HG03575 (cell line): Measurements from ENCODE around the gene RAP1GAP.
"Not testable (repeated sequence)": the region's sequence is repeated elsewhere in the genome, so short reads cannot be mapped to it uniquely, and the experiment has no call there.

ENCODE experiments used
- ATAC-seq: cut with Tn5 transposase; IDR thresholded peaks from one replicate; pipeline ENCODE4 v1.9.1; 2021; ENCODE audit not compliant: unreplicated experiment, insufficient number of reproducible peaks, low FRiP score; ENCODE audit errors: extremely low read depth

Gene RAP1GAP

DNA sequence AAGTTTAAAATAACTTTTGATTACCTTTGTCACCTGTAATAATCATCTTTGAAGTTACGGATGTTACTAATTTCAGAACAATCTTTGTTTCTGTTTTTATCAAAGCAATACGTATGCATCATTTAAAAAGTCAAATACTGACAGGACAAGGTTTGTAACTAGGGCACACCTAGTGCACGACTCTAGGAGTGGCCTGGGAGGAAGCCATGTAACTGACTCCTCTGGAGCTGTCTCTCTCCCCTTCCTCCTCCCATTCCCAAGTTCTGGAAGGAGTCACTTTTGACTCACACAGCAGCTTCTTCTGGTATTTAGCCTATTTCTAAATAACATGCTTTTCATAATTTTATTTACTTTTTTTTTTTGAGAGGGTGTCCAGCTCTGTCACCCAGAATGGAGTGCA, 11.8 kb upstream of the RAP1GAP start:
- ATAC-seq, result no peak

DNA sequence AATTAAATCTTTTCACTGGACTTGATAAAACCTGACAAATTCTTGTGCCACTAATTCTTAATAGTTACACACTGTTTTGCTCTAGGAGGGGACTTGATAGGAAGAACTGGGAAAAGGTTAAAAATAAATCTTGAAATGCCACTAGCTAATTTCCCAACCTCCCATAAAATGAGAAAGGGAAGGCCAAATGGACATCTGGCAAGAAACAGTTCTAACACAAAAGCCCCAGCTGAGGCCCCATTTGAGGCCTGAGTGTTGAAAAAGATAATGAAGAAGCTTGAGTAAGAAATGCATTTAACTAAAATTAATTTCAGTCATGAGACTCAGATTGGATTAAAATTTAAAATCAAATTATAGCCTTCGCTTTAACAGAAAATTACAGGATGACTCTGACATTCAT, 11.2 kb upstream of the RAP1GAP start:
- no peak for ATAC-seq

DNA sequence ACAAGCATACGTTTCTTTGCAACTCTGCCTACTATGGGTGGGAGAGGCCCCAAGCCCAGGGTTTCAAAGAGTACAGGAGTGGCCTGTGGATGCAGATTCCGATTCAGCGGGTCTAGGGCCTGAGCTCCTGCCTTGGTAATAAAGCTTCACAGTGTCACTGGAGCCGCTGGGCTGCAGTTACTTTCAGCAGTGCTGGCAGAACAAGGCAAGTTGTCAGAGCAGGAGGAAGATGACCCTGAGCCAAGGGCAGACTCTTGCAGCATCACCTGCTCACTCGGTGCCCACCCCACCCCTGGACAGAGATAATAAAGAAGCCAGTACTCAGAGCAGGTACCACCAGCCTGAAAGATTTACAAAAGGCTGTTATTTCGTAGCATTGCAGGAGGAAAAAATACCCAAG, 8.0 kb upstream of the RAP1GAP start:
- ATAC-seq, result no peak

DNA sequence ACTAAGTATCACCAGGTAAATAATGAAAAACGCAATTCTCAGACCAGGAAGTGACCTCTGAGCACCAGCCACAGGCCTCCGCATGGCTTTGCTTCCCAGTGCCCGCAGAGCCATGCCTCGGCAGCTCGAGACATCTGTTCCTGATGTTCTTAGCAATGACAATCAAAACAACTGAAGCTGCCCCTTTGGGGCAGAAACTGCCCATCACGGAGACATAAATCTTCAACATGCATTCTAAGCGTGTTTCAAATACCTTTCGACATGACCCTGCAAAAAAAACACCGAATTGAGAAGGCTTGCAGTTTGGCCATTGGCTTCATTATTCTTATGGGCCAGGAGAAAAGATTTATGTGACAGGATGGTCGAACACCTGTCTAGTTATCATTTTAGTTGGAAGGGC, 5.8 kb upstream of the RAP1GAP start:
- ATAC-seq, result no peak

DNA sequence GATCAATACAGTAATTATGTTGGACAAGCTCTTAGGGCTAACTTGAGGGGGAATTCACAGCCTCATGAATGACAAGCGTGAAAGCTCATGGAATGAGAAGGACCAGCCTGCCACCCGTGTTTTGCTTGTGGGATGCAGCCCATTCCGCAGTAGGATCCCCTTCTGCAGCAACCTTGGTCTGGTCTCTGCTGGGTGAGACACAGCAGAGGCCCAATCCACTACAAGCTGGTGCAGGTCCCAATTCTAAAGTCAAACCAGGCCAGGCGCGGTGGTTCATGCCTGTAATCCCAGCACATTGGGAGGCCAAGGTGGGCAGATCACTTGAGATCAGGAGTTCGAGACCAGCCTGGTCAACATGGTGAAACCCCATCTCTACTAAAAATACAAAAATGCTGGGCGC, 4.7 kb upstream of the RAP1GAP start:
- ATAC-seq, result not testable (repeated sequence)

DNA sequence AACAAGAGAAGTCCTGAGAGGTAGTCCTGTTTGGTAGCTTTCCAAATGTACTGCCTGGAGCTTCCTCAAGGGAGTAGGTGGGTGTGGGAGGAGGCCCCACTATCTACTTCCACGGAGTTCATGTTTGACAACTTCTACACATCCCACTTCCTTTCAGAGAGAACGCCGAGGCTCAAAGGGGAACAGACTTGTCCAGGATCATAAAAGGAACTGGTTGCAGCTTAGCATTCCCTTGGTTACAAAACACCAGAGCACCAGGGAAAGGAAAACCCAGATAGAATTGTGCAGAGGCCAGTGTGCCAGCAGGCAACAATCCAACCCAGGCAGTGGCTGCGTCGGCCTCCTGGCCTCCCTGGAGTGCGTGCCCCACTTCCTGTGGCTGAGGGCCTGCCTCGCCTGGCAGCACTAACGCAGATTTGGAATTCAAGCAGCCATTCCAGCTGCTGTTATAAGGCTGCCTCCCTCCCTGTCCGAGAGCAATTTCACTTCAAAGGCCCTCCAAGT, 4.2 kb upstream of the RAP1GAP start:
- ATAC-seq, result no peak

DNA sequence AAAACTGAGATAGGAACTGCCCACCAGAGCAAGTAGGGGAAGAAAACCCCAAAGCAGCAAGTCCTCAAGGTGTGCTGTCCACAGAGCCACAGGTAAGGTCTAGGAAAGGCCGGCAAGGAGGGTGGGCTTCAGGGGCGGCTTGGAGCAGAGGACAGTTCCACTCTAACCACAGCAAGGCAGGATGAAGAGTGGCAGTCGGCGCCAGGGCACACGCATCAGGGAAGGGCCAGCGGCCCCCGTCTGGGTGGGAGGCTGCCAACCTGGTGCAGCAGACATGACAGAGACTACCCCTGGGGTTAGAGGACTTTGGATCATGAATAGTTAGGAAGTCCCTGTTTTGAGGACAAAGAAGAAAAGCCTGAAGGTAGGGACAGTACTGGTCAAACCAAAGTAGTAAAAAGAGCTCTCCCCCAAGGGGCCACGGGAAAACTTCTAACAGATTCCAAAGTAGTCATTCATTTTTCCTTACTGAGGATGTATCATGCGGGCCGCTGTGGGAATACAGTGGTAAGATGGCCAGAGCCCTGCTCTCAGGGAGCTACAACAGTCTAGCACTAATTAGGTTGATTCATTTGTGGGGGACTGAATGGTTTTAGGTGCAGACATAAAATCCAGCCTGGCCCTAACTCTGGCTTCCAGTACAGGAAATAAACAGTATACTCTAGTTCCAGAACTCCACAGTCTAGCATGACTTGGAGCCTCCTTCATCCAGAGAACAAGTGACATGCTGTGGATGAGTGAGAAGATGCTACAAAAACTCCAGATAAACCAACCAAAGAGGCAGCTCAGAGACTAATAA, 3.5 kb upstream of the RAP1GAP start:
- no peak for ATAC-seq

DNA sequence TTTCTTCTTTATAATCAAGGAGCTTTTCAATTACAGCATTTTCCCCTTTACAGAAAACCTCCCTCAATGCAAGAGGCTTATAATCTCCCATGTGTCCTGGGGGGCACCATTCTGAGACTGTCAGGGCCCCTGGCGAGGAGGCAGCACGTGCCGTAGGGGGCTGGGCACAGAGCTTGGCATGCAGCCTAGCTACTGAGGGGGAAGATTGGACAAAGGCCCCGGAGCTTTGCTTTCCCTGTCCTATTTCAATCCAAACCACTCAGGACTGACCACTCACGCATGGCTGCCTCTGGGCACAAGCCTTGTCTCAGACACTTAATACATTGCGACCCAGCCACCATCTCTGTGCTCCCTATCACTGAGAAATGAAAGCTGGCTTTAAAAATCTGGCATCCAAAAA, 2.8 kb upstream of the RAP1GAP start:
- no peak for ATAC-seq

DNA sequence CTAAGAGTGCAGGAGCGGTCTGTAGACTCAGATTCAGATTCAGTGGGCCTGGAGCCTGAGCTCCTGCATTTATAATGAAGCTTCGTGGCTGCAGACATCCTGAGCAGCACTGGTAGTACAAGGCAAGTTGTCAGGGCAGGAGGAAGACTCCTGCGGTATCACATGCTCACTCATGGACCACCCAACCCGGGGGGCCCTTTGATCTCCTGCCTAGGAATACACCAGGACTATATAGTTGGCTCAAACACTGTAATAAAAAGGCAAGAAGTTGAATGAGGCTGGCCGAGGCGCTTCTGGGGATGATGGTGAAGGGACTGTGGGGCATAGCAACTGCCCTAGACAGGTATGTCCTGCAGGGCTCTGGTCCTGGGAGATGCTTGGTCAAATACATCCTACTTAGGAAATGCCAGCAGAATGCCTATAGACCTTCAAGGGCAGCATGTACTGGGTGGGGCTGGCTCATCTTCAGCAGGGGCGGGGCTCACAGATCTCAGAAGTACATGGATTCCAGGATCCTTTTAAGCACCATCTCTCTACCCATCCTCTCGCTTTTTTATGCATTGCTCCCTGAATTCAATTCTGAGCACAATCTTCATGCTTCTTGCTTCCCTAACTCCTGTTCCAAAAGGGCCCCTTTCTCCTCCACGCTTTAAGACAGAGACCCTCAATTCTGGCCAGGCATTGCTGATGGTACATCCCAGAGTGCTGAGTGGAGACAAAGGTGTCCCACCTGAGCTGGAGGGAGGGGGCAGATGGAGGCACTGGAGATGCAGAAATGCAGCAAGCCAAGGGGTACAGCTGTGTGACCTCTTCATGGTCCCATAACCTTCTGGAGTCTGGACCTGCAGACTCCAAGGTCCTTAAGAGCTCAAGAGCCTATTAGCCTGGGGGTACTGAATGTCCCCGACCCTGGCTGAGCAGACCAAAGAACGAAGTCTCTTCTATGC, 2.1 kb upstream of the RAP1GAP start:
- no peak for ATAC-seq

DNA sequence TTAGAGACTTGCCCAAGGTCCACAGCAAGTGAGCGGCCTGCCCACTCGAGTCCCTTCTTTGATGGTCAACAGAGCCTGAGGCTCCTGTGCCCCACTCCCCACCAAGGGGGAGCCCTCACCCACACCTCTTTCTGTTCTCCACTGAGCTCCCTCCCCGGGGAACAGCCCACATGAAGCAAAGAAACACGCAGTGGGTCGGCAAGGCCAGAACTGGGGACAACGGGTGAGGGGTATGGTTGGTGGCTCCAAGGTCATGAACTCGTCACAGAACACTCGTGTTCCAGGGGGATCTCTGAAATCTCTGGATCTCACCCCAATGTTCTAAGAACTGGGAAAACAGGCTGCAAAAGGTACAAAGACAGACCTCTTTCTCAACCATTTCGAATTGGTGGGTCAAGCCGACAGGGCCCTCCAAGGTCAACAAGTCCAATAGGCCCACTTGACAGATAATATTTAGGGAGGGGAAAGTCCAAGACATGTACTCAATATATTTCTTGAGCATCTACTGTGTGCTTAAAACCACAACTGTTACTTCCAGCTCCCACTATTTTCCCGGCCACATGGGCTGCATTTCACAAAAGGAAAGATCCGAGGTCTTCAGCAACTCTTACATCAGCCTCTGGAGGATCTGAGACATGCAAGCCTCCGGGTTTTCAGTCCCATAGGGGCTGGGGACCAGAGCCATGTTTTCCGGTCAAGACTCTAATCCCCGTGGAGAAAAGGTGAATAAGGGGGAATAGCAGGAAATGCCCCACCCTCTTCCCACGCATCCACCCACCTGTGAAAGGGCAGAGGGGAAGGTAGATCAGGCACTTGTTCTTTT, 1.1 kb upstream of the RAP1GAP start:
- ATAC-seq, result no peak

DNA sequence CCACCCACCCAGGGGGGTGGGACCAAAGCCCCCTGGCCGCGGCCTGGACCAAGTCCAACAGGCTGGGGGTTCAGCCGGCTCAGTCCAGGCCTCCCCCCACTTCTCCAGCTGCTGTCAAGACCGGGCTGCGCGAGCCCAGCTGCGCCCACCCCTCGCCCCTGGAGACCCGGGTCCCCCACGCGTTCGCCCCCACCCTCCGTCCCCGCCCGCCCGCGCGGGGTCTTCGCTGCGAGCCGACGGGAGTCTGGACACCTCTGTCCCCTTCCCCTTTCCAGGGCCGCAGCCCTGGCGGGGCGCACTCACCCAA, 253 bp downstream of the RAP1GAP start:
- no peak for ATAC-seq

DNA sequence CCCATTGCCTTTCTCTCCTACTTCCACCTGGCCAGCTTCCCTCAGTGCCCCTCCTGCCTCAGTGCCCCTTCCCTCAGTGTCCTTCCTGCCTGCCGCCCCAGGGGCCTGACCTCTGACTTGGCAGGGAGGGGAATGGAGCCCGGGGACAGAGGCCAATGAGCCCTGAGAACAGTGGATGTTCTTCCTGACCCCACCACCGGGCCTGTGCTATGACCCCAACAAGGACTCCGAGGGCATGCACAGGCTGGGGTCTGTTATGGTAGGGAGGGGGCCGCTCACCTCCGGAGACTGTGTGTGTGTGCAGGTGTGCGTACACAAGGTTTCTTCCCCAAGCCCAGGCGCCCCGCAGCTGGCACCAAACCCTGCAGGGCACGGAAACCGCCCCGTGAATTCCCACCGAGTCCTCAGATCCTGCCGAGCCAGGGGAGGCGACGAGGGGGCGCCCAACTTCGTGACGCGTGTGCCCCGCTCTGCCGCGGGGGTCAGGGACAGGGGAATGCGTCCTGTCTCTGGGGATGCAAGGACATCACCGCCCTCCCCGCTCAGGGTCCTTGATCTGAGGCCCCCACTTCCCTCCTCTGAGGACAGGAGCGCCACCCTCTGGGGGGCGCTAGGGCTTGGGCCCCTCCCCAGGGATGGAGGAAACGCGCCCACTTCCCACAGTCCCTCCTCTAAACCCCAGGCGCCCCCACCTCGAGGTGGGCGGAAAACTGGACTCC, 766 bp downstream of the RAP1GAP start:
- no peak for ATAC-seq

DNA sequence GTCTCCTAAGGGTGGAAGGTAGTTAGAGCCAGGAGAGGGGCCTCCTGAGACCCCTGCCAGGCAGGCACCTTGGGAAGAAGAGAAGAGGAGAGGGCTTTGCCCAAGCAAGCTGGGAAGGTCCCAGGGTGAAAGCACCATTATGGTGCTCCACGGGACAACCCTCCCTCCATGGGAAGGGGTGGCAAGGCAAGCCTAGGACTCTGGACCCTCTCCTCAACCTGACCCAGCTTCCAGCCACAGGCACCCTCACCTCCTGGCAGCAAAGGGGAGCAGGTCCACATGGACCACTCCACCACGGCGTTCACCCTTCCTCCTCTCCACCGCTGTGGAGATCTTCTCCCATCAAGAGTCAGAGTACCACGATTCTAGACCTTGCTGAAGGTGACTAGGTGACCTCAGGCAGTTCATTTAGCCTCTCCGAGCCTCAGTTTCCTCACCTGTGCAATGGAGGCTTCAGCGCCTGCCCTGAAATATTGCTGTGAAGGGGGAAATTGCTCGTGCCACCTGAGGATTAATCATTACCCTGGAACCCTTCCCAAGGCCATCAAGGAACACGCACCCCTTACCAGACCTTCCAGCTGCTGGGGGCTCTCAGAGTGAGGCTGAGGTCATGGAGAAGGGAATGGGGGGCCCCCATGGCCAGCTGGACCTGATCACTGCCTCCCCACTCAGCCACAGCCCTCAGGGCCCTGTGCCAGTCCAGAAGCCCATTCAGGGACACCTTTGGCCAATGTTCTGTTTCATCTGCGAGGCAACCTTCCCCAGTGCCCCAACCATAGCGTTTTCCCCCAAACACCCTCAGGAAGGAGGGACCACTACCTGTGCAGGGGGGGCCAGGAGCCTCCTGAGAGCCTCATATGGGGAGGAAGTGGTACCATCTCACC, 1.6 kb downstream of the RAP1GAP start:
- no peak for ATAC-seq

DNA sequence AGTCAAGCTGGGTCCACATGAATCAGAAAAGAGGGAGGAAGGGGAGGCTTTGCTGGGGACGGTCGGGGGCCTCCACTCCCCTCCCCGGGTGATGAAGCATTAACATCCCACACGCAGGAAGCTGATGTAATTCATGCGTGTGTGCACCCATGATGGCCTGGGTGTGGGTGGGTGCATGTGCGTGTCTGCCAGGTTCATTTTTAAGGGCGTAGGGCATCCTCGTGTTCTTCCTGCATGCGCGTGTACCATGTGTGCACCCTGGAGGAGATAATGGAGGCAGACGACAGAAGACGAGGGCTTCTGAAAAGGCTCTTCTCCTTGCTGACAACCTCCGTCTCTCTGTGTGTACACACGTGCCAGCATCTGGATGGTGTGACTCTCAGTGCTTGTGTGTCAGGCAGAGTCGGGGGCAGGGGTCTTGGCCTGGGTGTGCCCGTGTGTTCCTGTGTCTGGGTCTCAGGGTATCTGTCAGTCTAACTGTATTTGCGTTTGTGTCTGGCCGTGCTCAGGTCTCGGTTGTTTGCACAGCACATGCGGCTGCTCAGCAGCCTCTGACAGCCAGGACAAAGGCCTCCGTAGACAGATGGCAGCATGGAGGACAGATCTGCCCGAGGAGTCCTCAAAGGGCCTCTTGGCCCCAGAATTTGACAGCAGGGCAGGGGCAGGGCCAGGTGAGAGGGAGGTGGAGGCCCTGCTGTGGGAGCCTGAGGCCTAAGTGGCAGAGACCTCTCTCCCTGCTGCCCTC, 2.4 kb downstream of the RAP1GAP start:
- no peak for ATAC-seq

DNA sequence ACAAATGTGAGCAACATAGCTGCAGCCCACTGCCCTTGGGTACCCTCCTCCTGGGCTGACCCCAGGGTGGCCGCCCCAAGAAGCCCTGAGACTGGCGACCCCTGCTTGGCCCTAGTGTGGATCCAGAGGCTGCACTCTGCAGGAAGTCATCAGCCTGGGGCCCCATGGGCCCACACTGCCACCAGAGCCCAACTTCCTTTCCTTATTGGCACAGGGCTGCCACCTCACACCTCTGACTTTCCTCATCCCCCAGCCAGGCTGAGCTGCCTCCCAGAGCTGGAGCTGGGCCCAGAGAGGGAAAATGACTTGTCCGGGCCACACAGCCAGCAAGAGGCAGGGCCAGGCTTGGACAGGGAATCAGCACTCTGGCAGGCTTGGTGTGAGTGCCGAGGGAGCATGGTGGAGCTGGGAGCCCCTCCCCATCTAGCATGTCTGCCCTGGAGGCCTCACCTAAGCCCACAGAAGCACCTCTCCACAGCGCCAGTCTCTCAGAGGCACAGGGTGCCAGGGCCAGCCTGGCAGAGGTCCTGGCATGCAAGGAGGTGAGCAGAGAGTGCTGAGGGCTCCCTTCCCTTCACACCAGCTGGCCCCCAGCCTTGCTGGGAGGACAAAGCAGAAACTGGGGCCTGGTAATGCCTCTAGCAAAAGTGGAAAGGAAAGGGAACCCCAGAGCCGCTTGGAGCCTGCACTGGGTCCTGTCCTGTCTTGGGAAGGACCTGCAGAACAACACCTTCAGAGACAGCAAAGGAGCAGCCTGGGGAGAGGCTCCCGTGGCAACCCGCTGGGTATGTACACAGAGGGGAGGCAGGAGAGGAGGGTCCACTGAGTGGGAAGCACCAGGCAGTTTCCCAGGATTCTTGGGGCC, 3.2 kb downstream of the RAP1GAP start:
- ATAC-seq, result no peak

DNA sequence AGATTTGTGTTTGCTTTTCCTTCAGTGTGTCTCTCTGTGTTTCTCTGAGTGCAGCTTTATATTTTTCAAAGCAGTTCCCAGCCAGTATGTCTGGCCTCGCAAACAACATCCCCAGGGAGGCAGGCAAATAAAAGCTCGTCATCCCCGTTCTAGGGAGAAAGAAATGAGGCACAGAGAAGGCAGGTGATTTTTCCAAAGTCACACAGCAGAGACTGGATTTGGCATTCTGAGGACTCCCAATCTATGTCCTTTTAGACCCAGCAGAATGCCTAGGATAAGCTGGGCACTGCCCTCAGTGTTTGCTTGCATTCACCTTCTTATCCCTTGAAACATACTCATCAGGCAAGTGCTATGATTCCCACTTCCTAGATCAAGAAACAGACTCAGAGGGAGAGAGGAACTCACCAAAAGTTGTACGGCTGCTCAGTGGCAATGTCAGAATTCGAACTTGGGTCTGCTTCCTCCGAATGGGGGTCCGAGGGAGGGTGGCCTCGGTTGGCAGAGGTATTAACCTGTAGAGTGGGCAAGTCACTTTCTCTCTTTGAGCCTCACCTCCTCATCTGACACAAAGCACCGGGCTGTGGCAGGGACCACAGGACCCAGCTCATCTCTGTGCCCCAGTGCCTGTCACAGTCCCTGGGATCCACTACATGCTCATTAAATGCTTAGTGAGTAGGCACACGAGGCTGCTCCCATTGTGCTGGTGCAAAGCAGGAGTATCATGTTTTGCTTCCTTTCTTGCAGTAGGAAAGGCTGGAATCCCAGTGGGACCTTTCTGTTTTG, 4.2 kb downstream of the RAP1GAP start:
- ATAC-seq, result no peak
